OCI-LY3 (cell line): ENCODE measurements around the gene ZNF888.
"Not testable (repeated sequence)": the region's sequence is repeated elsewhere in the genome, so short reads cannot be mapped to it uniquely, and the experiment has no call there.

ENCODE experiments used
- H2AFZ ChIP-seq: fragments of 200-600, 300-600 bp; shearing (Covaris generic); 2 replicates; pipeline ENCODE4 v1.6.0; 2014; ENCODE audit warnings: antibody characterized with exemption, low read depth, low read length
- H3K27ac ChIP-seq: fragments of 200-600, 300-600 bp; sonication (generic); 2 replicates; pipeline ENCODE4 v1.5.1; 2014; ENCODE audit warnings: mild to moderate bottlenecking, low read length, moderate library complexity, mixed read lengths
- H3K27me3 ChIP-seq: fragments of 200-600, 300-600 bp; sonication (generic); 2 replicates; pipeline ENCODE4 v1.6.1; 2014; ENCODE audit warnings: low read depth, low read length, mixed read lengths
- H3K36me3 ChIP-seq: fragments of 200-600, 300-600 bp; sonication (generic); replicated peaks from 2 replicates; pipeline ENCODE3; 2014; ENCODE audit warnings: low read depth, low read length, mixed read lengths
- H3K4me1 ChIP-seq: fragments of 300-600, 200-600 bp; sonication (generic); 2 replicates; pipeline ENCODE4 v1.6.1; 2014; ENCODE audit warnings: low read length, mixed read lengths
- H3K4me2 ChIP-seq: fragments of 200-600, 300-600 bp; sonication (generic); 2 replicates; pipeline ENCODE4 v1.6.1; 2014; ENCODE audit warnings: low read length, mixed read lengths
- H3K4me3 ChIP-seq: fragments of 300-600, 200-600 bp; sonication (generic); 2 replicates; pipeline ENCODE4 v1.5.1; 2014; ENCODE audit warnings: antibody characterized with exemption, mild to moderate bottlenecking, low read length, moderate library complexity
- H3K79me2 ChIP-seq: fragments of 300-600, 200-600 bp; shearing (Covaris generic); 2 replicates; pipeline ENCODE4 v1.6.1; 2014; ENCODE audit warnings: mild to moderate bottlenecking, low read length, mixed read lengths
- H3K9ac ChIP-seq: fragments of 300-600, 200-600 bp; shearing (Covaris generic); 2 replicates; pipeline ENCODE4 v1.6.0; 2014; ENCODE audit warnings: mild to moderate bottlenecking, low read length, moderate library complexity
- H3K9me3 ChIP-seq: fragments of 200-600, 300-600 bp; shearing (Covaris generic); 2 replicates; pipeline ENCODE4 v1.6.1; 2014; ENCODE audit warnings: low read length, mixed read lengths; ENCODE audit not compliant: insufficient read depth
- H4K20me1 ChIP-seq: fragments of 200-600, 300-600 bp; sonication (generic); 2 replicates; pipeline ENCODE4 v1.6.1; 2016; ENCODE audit warnings: low read length, mixed read lengths; ENCODE audit not compliant: insufficient read depth
- CTCF ChIP-seq: fragments of 200-600, 300-600 bp; sonication (generic); IDR thresholded peaks from 2 replicates; pipeline ENCODE4 v1.5.1; 2014; ENCODE audit warnings: antibody characterized with exemption, low read length, low read depth
- EZH2phosphoT487 ChIP-seq: fragments of 200-600 bp; shearing (Covaris generic); IDR thresholded peaks from 2 replicates; pipeline ENCODE4 v1.6.1; 2018; ENCODE audit warnings: antibody characterized with exemption, mixed run types, low read depth

ZNF888 gene

GRCh38 chr19:52936954-52937325 lies 13.7 kb upstream of the ZNF888 start:
- Histone ChIP-seq H2AFZ (no peak overlapping the region), H3K79me2 (peaks cover 95% of the 10 kb centered on the region), H3K36me3 (peaks cover 50% of the 10 kb centered on the region), H3K27ac (peak overlapping the region; percentile 90), H3K27me3 (no peaks in the 10 kb centered on the region), H3K9me3 (no peaks in the 10 kb centered on the region), H3K9ac (peak overlapping the region; percentile 54; the same call in 1 of the 2 replicates), H3K4me3 (peak overlapping the region; percentile 37; the same call in 1 of the 2 replicates), H4K20me1 (no peaks in the 10 kb centered on the region), H3K4me2 (peak overlapping the region; percentile 60), H3K4me1 (peaks cover 53% of the 10 kb centered on the region)
- TF ChIP-seq EZH2phosphoT487 (no peak), CTCF (no peak)

GRCh38 chr19:52936151-52936953 lies 13.1 kb upstream of the ZNF888 start:
- Histone ChIP-seq H3K4me3 (peak overlapping the region; percentile 37), H2AFZ (no peak overlapping the region), H3K4me1 (peaks cover 53% of the 10 kb centered on the region), H3K79me2 (peaks cover 91% of the 10 kb centered on the region), H3K27ac (peak overlapping the region; percentile 90), H4K20me1 (no peaks in the 10 kb centered on the region), H3K27me3 (no peaks in the 10 kb centered on the region), H3K4me2 (peak overlapping the region; percentile 60), H3K9me3 (no peaks in the 10 kb centered on the region), H3K9ac (peak overlapping the region; percentile 54), H3K36me3 (peaks cover 50% of the 10 kb centered on the region)
- TF ChIP-seq CTCF = no peak

- Histone ChIP-seq H3K9me3 (no peaks in the 10 kb centered on the region), H3K27me3 (no peaks in the 10 kb centered on the region), H3K36me3 (peaks cover 46% of the 10 kb centered on the region), H4K20me1 (no peaks in the 10 kb centered on the region), H3K27ac (peak overlapping the region; percentile 90), H3K9ac (peak overlapping the region; percentile 47), H3K4me3 (peak overlapping the region; percentile 33; the same call in 1 of the 2 replicates), H3K4me2 (peak overlapping the region; percentile 60), H2AFZ (no peak overlapping the region), H3K4me1 (peaks cover 49% of the 10 kb centered on the region), H3K79me2 (peaks cover 85% of the 10 kb centered on the region)
- TF ChIP-seq CTCF = no peak
- no peak for TF ChIP-seq EZH2phosphoT487
These were observed 12.2 kb upstream of the ZNF888 start for GRCh38 chr19:52935434-52935833.

- not testable (repeated sequence) for H2AFZ ChIP-seq, H4K20me1 ChIP-seq, H3K9me3 ChIP-seq, H3K4me2 ChIP-seq, H3K27me3 ChIP-seq, H3K4me3 ChIP-seq, H3K27ac ChIP-seq
- H3K79me2 ChIP-seq = peaks cover 25% of the 10 kb centered on the region
- peaks cover 32% of the 10 kb centered on the region for H3K36me3 ChIP-seq
- peaks cover 24% of the 10 kb centered on the region for H3K4me1 ChIP-seq
- H3K9ac ChIP-seq = peak overlapping the region; percentile 100; the same call in 1 of the 2 replicates
These were observed 1.4 kb upstream of the ZNF888 start for GRCh38 chr19:52924641-52925040.
